HepG2 (cell line): ENCODE measurements around the gene MNT. TPM values are rescaled to one million over a fixed set of nuclear protein-coding genes. Genes with fewer than 3 reads are reported as not detected.

Experiments used
- ATF7 ChIP-seq, 2 experiments: fragments of 450-650 bp in 1 of 2; sonication (generic) in 1 of 2; formaldehyde crosslinking in 1 of 2; IDR thresholded peaks; 2 replicates each; pipeline versions ENCODE4 v1.4.0 to v1.6.1; 2016 to 2020; ENCODE audit warnings: antibody characterized with exemption in 1 of 2, mild to moderate bottlenecking in 1 of 2, missing genetic modification reagents in 1 of 2
- BCL6 ChIP-seq: IDR thresholded peaks from 2 replicates; pipeline ENCODE4 v1.6.1; 2016; ENCODE audit warnings: missing genetic modification reagents, missing compliant biosample characterization
- FLYWCH1 ChIP-seq: sonication (generic); formaldehyde crosslinking; IDR thresholded peaks from 2 replicates; pipeline ENCODE4 v1.8.1; 2023; ENCODE audit warnings: mild to moderate bottlenecking, missing genetic modification reagents
- FOXP1 ChIP-seq, 2 experiments: fragments of 450-650 bp in 1 of 2; IDR thresholded peaks; 2 replicates each; pipeline ENCODE4 v1.6.1; 2017 to 2018; ENCODE audit warnings: antibody characterized with exemption in 1 of 2
- MAFG ChIP-seq: sonication (generic); formaldehyde crosslinking; IDR thresholded peaks from 2 replicates; pipeline ENCODE4 v1.5.1; 2020; ENCODE audit warnings: mild to moderate bottlenecking, missing genetic modification reagents
- NFYC ChIP-seq: IDR thresholded peaks from 2 replicates; pipeline ENCODE4 v1.6.1; 2016; ENCODE audit warnings: missing genetic modification reagents, missing compliant biosample characterization
- NKX3-1 ChIP-seq: sonication (generic); formaldehyde crosslinking; IDR thresholded peaks from 2 replicates; pipeline ENCODE4 v1.5.0; 2020; ENCODE audit warnings: missing genetic modification reagents
- PHF5A ChIP-seq: IDR thresholded peaks from one replicate; pipeline ENCODE4 v1.6.1; 2018; ENCODE audit warnings: low read depth, missing genetic modification reagents; ENCODE audit not compliant: unreplicated experiment
- POLR2AphosphoS2 ChIP-seq: IDR thresholded peaks from 2 replicates; pipeline ENCODE4 v1.6.1; 2011; ENCODE audit warnings: low read depth, low read length, improper control_type of control experiment
- TMF1 ChIP-seq: sonication (generic); formaldehyde crosslinking; IDR thresholded peaks from 2 replicates; pipeline ENCODE4 v1.8.1; 2022; ENCODE audit warnings: low read depth, missing genetic modification reagents
- TOPORS ChIP-seq: sonication (generic); formaldehyde crosslinking; IDR thresholded peaks from 2 replicates; pipeline ENCODE4 v1.8.0; 2023; ENCODE audit warnings: mild to moderate bottlenecking, missing genetic modification reagents
- U2AF1 ChIP-seq: fragments of 200-400 bp; formaldehyde crosslinking; optimal IDR thresholded peaks from 2 replicates; pipeline ENCODE3; 2017; ENCODE audit warnings: mild to moderate bottlenecking, low read depth, low read length
- ZBTB20 ChIP-seq: sonication (generic); formaldehyde crosslinking; IDR thresholded peaks from 2 replicates; pipeline ENCODE4 v1.8.1; 2023; ENCODE audit warnings: missing genetic modification reagents, low read depth, mild to moderate bottlenecking, borderline replicate concordance
- ZBTB33 ChIP-seq: sonication (generic); formaldehyde crosslinking; IDR thresholded peaks from 2 replicates; pipeline ENCODE4 v1.4.0; 2020; ENCODE audit warnings: missing genetic modification reagents
- ZNF275 ChIP-seq: sonication (generic); formaldehyde crosslinking; IDR thresholded peaks from 2 replicates; pipeline ENCODE4 v1.8.0; 2022; ENCODE audit warnings: missing genetic modification reagents, mild to moderate bottlenecking, inconsistent platforms, borderline replicate concordance
- ZNF446 ChIP-seq: sonication (generic); formaldehyde crosslinking; IDR thresholded peaks from 2 replicates; pipeline ENCODE4 v1.5.0; 2020; ENCODE audit warnings: mild to moderate bottlenecking, missing genetic modification reagents
- ZNF761 ChIP-seq: sonication (generic); formaldehyde crosslinking; conservative IDR thresholded peaks from 2 replicates; pipeline ENCODE4 v1.4.0; 2020; ENCODE audit warnings: mild to moderate bottlenecking, missing genetic modification reagents
- ZSCAN5A ChIP-seq: sonication (generic); formaldehyde crosslinking; IDR thresholded peaks from 2 replicates; pipeline ENCODE4 v1.8.0; 2022; ENCODE audit warnings: mild to moderate bottlenecking, missing genetic modification reagents, borderline replicate concordance
- polyA plus RNA-seq, 8 experiments: library from polyadenylated mRNA; depleted of rRNA in 3 of 8; stranded (reverse) in 7 of 8; unstranded in 1 of 8; fragments of >200 nt; fragmentation: Illumina TruSeq in 4 of 8; extraction: Trizol in 4 of 8; gene quantifications; 2 replicates each; pipeline versions ENCODE4 v1.2.1 to v1.2.3, GENCODE V29; 2011 to 2016; ENCODE audit warnings: low read depth in 4 of 8, missing spikeins in 1 of 8, mixed read lengths in 1 of 8; ENCODE audit not compliant: insufficient read depth in 1 of 8
- total RNA-seq, 5 experiments: library from RNA; depleted of rRNA; stranded (reverse); fragments of >200 nt; fragmentation: Illumina TruSeq; extraction: Trizol; gene quantifications; 2 replicates each; pipeline ENCODE4 v1.2.3, GENCODE V29; 2016; ENCODE audit warnings: low read depth in 1 of 5
- TF ChIP-seq, protein P1 (sequence below): sonication (generic); formaldehyde crosslinking; IDR thresholded peaks from 2 replicates; pipeline ENCODE4 v1.8.0; 2022; ENCODE audit warnings: low read depth, missing genetic modification reagents
- TF ChIP-seq, protein P2 (sequence below): sonication (generic); formaldehyde crosslinking; IDR thresholded peaks from 2 replicates; pipeline ENCODE4 v1.4.0; 2020; ENCODE audit warnings: missing genetic modification reagents, borderline replicate concordance

MNT gene
- total and polyA plus RNA-seq, 2 of the 13 experiments (the other 11 are each of a cell fraction or from before 2014, with no cell fraction given): 2.1 to 3.5 TPM

GRCh38 chr17:2400877-2401425 is at the start of gene MNT (continued):
- TF ChIP-seq PHF5A (CRISPR knock-in tag) (no peak), TMF1 (CRISPR knock-in tag) (no peak), NKX3-1 (no peak), MAFG (CRISPR knock-in tag) (no peak), FLYWCH1 (CRISPR knock-in tag) (no peak), ZSCAN5A (CRISPR knock-in tag) (0 out of 2 replicates have a peak, but pooled peaks have one; percentile 13), FOXP1 (IDR thresholded peaks at IDR 0.05) (no peak), FOXP1 (CRISPR knock-in tag; IDR thresholded peaks at IDR 0.05) (peak; percentile 37; the same call in 1 of the 2 replicates), NFYC (CRISPR knock-in tag) (no peak), ZNF446 (peak; percentile 20; the same call in 1 of the 2 replicates), ATF7 (IDR thresholded peaks at IDR 0.05) (no peak), ATF7 (CRISPR knock-in tag; IDR thresholded peaks at IDR 0.05) (peak; percentile 12; the same call in 1 of the 2 replicates), ZBTB33 (CRISPR knock-in tag) (no peak), POLR2AphosphoS2 (0 out of 2 replicates have a peak, but pooled peaks have one; percentile 2), U2AF1 (no peak), ZNF761 (no peak), ZBTB20 (no peak), ZNF275 (no peak), BCL6 (0 out of 2 replicates have a peak, but pooled peaks have one; percentile 19), TOPORS (CRISPR knock-in tag) (0 out of 2 replicates have a peak, but pooled peaks have one; percentile 20)
- TF ChIP-seq, protein P1, sequence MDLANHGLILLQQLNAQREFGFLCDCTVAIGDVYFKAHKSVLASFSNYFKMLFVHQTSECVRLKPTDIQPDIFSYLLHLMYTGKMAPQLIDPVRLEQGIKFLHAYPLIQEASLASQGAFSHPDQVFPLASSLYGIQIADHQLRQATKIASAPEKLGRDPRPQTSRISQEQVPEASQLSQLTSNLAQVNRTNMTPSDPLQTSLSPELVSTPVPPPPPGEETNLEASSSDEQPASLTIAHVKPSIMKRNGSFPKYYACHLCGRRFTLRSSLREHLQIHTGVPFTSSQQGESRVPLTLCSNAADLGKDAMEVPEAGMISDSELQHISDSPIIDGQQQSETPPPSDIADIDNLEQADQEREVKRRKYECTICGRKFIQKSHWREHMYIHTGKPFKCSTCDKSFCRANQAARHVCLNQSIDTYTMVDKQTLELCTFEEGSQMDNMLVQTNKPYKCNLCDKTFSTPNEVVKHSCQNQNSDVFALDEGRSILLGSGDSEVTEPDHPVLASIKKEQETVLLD (CRISPR knock-in tag): peak; percentile 68; the same call in 1 of the 2 replicates
- TF ChIP-seq, protein P2, sequence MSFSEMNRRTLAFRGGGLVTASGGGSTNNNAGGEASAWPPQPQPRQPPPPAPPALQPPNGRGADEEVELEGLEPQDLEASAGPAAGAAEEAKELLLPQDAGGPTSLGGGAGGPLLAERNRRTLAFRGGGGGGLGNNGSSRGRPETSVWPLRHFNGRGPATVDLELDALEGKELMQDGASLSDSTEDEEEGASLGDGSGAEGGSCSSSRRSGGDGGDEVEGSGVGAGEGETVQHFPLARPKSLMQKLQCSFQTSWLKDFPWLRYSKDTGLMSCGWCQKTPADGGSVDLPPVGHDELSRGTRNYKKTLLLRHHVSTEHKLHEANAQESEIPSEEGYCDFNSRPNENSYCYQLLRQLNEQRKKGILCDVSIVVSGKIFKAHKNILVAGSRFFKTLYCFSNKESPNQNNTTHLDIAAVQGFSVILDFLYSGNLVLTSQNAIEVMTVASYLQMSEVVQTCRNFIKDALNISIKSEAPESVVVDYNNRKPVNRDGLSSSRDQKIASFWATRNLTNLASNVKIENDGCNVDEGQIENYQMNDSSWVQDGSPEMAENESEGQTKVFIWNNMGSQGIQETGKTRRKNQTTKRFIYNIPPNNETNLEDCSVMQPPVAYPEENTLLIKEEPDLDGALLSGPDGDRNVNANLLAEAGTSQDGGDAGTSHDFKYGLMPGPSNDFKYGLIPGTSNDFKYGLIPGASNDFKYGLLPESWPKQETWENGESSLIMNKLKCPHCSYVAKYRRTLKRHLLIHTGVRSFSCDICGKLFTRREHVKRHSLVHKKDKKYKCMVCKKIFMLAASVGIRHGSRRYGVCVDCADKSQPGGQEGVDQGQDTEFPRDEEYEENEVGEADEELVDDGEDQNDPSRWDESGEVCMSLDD (CRISPR knock-in tag): no peak
